NOMO-1 (cell line): ENCODE data around the gene KIAA1328.
A peak's percentile ranks its signal among the peaks of the same experiment; 100 is the strongest.
"Not testable (repeated sequence)": the region's sequence is repeated elsewhere in the genome, so short reads cannot be mapped to it uniquely, and the experiment has no call there.

Source experiments
- DNase-seq, 2 experiments: peaks; one replicate each; lab custom pipeline; 2025; ENCODE audit not compliant: unreplicated experiment in 2 of 2; lab: John Stamatoyannopoulos, UW

KIAA1328 gene

GRCh38 chr18:36821681-36822080, 7.2 kb upstream of the KIAA1328 start:
- no peak for DNase-seq

GRCh38 chr18:36825526-36825925, 3.4 kb upstream of the KIAA1328 start:
- no peak for DNase-seq

GRCh38 chr18:36826556-36826955, 2.4 kb upstream of the KIAA1328 start:
- no peak for DNase-seq

- DNase-seq: peak; percentile 19 to 20
These were observed 734 bp upstream of the KIAA1328 start for GRCh38 chr18:36828157-36828629.

GRCh38 chr18:36829362-36830157, 633 bp downstream of the KIAA1328 start:
- peak in 1 of 2 experiments; percentile 40 for DNase-seq

- DNase-seq: no peak
These were observed 1.2 kb downstream of the KIAA1328 start for GRCh38 chr18:36830158-36830495.

GRCh38 chr18:36831139-36831538, 2.2 kb downstream of the KIAA1328 start:
- DNase-seq: no peak

- no peak for DNase-seq
These were observed 4.2 kb downstream of the KIAA1328 start for GRCh38 chr18:36833120-36833519.

- DNase-seq: no peak
These were observed 7.0 kb downstream of the KIAA1328 start for GRCh38 chr18:36835927-36836326.

GRCh38 chr18:36839835-36840234, 10.9 kb downstream of the KIAA1328 start:
- no peak for DNase-seq

- no peak for DNase-seq
These were observed 14.3 kb downstream of the KIAA1328 start for GRCh38 chr18:36843199-36843598.

- no peak for DNase-seq
These were observed 14.9 kb downstream of the KIAA1328 start for GRCh38 chr18:36843784-36844183.

- no peak for DNase-seq
These were observed 19.7 kb downstream of the KIAA1328 start for GRCh38 chr18:36848609-36849008.

GRCh38 chr18:36849288-36850006, 20.5 kb downstream of the KIAA1328 start:
- no peak for DNase-seq

GRCh38 chr18:36850527-36851201, 21.7 kb downstream of the KIAA1328 start:
- DNase-seq: no peak

GRCh38 chr18:36851202-36851590, 22.3 kb downstream of the KIAA1328 start:
- no peak for DNase-seq

- DNase-seq: no peak
These were observed 27.9 kb downstream of the KIAA1328 start for GRCh38 chr18:36856815-36857214.

GRCh38 chr18:36862182-36862581, 33.3 kb downstream of the KIAA1328 start:
- no peak for DNase-seq

GRCh38 chr18:36867056-36867455, 38.1 kb downstream of the KIAA1328 start:
- no peak for DNase-seq

- no peak for DNase-seq
These were observed 42.9 kb downstream of the KIAA1328 start for GRCh38 chr18:36871801-36872200.

- no peak for DNase-seq
These were observed 43.4 kb downstream of the KIAA1328 start for GRCh38 chr18:36872329-36872728.

GRCh38 chr18:36873826-36874225, 44.9 kb downstream of the KIAA1328 start:
- DNase-seq: not testable (repeated sequence)
